H9 (cell line): ENCODE results near the gene TMEM91. TPM values are rescaled to one million over a fixed set of nuclear protein-coding genes. Genes with fewer than 3 reads are reported as not detected.

ENCODE experiments used
- DNase-seq: peaks from one replicate; pipeline ENCODE4 v3.0.0-alpha.2; 2017
- H2AFZ ChIP-seq: one replicate; pipeline ENCODE4 v1.6.1; 2013; ENCODE audit warnings: mild to moderate bottlenecking, low read length, control low read depth, moderate library complexity
- H2AK5ac ChIP-seq: 2 replicates; pipeline ENCODE4 v1.6.1; 2013; ENCODE audit warnings: low read length, control low read depth, mixed read lengths; ENCODE audit not compliant: insufficient read length
- H2BK120ac ChIP-seq: one replicate; pipeline ENCODE4 v1.6.1; 2013; ENCODE audit warnings: low read depth, mild to moderate bottlenecking, low read length, control low read depth, inconsistent platforms; ENCODE audit not compliant: poor library complexity, severe bottlenecking
- H2BK12ac ChIP-seq: 2 replicates; pipeline ENCODE4 v1.6.1; 2013; ENCODE audit warnings: low read length, control low read depth, mixed read lengths, low read depth; ENCODE audit not compliant: insufficient read length
- H2BK15ac ChIP-seq: 2 replicates; pipeline ENCODE4 v1.6.1; 2013; ENCODE audit warnings: low read depth, low read length, control low read depth
- H2BK20ac ChIP-seq: one replicate; pipeline ENCODE4 v1.6.1; 2013; ENCODE audit warnings: low read depth, mild to moderate bottlenecking, low read length, control low read depth, inconsistent platforms; ENCODE audit not compliant: poor library complexity, severe bottlenecking
- H2BK5ac ChIP-seq: 2 replicates; pipeline ENCODE4 v1.6.1; 2013; ENCODE audit warnings: low read length, control low read depth, mixed read lengths; ENCODE audit not compliant: insufficient read length
- H3K14ac ChIP-seq: 2 replicates; pipeline ENCODE4 v1.6.1; 2013; ENCODE audit warnings: low read length, control low read depth; ENCODE audit not compliant: insufficient read depth
- H3K18ac ChIP-seq: 2 replicates; pipeline ENCODE4 v1.6.1; 2013; ENCODE audit warnings: low read depth, mild to moderate bottlenecking, mixed read lengths, low read length, control low read depth; ENCODE audit not compliant: insufficient read length
- H3K23ac ChIP-seq: 2 replicates; pipeline ENCODE4 v1.6.1; 2013; ENCODE audit warnings: low read length, control low read depth, mixed read lengths, low read depth; ENCODE audit not compliant: insufficient read length
- H3K23me2 ChIP-seq: 2 replicates; pipeline ENCODE4 v1.6.1; 2013; ENCODE audit warnings: low read depth, mild to moderate bottlenecking, mixed read lengths, low read length, control low read depth; ENCODE audit not compliant: insufficient read length, poor library complexity, severe bottlenecking
- H3K27ac ChIP-seq: 2 replicates; pipeline ENCODE4 v1.5.1; 2013; ENCODE audit warnings: low read length, control low read depth, mixed read lengths, low read depth; ENCODE audit not compliant: insufficient read length
- H3K27me3 ChIP-seq: 2 replicates; pipeline ENCODE4 v1.6.1; 2013; ENCODE audit warnings: low read length, control low read depth, inconsistent platforms; ENCODE audit not compliant: insufficient read depth
- H3K4ac ChIP-seq: 2 replicates; pipeline ENCODE4 v1.6.1; 2013; ENCODE audit warnings: low read depth, mild to moderate bottlenecking, control low read depth, inconsistent platforms, low read length, moderate library complexity
- H3K4me1 ChIP-seq: 2 replicates; pipeline ENCODE4 v1.6.1; 2013; ENCODE audit warnings: low read length, control low read depth, inconsistent platforms; ENCODE audit not compliant: insufficient read depth
- H3K4me2 ChIP-seq: 2 replicates; pipeline ENCODE4 v1.6.1; 2013; ENCODE audit warnings: low read length, control low read depth, mixed read lengths; ENCODE audit not compliant: insufficient read length, insufficient read depth
- H3K56ac ChIP-seq: 2 replicates; pipeline ENCODE4 v1.6.1; 2013; ENCODE audit warnings: low read depth, mild to moderate bottlenecking, mixed read lengths, low read length, control low read depth; ENCODE audit not compliant: insufficient read length
- H3K79me1 ChIP-seq: 2 replicates; pipeline ENCODE4 v1.6.1; 2013; ENCODE audit warnings: low read depth, mild to moderate bottlenecking, moderate library complexity, low read length, control low read depth, inconsistent platforms; ENCODE audit not compliant: insufficient read depth, poor library complexity, severe bottlenecking
- H3K79me2 ChIP-seq: 2 replicates; pipeline ENCODE4 v1.6.1; 2013; ENCODE audit warnings: low read length, control low read depth, inconsistent platforms; ENCODE audit not compliant: insufficient read depth
- H3K9ac ChIP-seq: 2 replicates; pipeline ENCODE4 v1.6.1; 2013; ENCODE audit warnings: low read length, control low read depth, mixed read lengths; ENCODE audit not compliant: insufficient read length; ENCODE audit errors: extremely low read depth
- H3K9me3 ChIP-seq: one replicate; pipeline ENCODE4 v1.6.1; 2013; ENCODE audit warnings: low read depth, low read length, inconsistent platforms; ENCODE audit not compliant: control insufficient read depth
- H3T11ph ChIP-seq: one replicate; pipeline ENCODE4 v1.6.1; 2013; ENCODE audit warnings: mild to moderate bottlenecking, low read length, control low read depth, inconsistent platforms
- H4K20me1 ChIP-seq: one replicate; pipeline ENCODE4 v1.6.1; 2013; ENCODE audit not compliant: control insufficient read depth, insufficient read length, insufficient read depth
- H4K5ac ChIP-seq: 2 replicates; pipeline ENCODE4 v1.6.1; 2013; ENCODE audit warnings: low read depth, mild to moderate bottlenecking, mixed read lengths, low read length, control low read depth; ENCODE audit not compliant: insufficient read length
- H4K8ac ChIP-seq: replicated peaks from 2 replicates; pipeline ENCODE4 v1.6.1; 2013; ENCODE audit warnings: low read length, control low read depth, mixed read lengths, low read depth; ENCODE audit not compliant: insufficient read length
- H4K91ac ChIP-seq: 2 replicates; pipeline ENCODE4 v1.6.1; 2013; ENCODE audit warnings: low read depth, mild to moderate bottlenecking, moderate library complexity, mixed read lengths, low read length, control low read depth; ENCODE audit not compliant: insufficient read length
- H3K27ac Mint-ChIP-seq, 3 experiments: 2 replicates in 2 of 3; 3 replicates in 1 of 3; pipeline ENCODE4 v1.8.0; 2020 to 2021; ENCODE audit warnings: mixed read lengths in 3 of 3, mild to moderate bottlenecking in 1 of 3, moderate library complexity in 1 of 3
- H3K27me3 Mint-ChIP-seq: 2 replicates; pipeline ENCODE4 v1.8.0; 2021; ENCODE audit warnings: low read depth, mild to moderate bottlenecking, moderate library complexity, mixed read lengths
- H3K36me3 Mint-ChIP-seq, 3 experiments: 2 replicates in 2 of 3; 3 replicates in 1 of 3; pipeline ENCODE4 v1.8.0; 2020 to 2021; ENCODE audit warnings: low read depth in 3 of 3, mixed read lengths in 3 of 3; ENCODE audit not compliant: insufficient read depth in 1 of 3
- H3K4me1 Mint-ChIP-seq, 2 experiments: 2 replicates each; pipeline ENCODE4 v1.8.0; 2020; ENCODE audit warnings: mixed read lengths in 2 of 2
- H3K4me3 Mint-ChIP-seq, 2 experiments: 2 replicates in 1 of 2; 3 replicates in 1 of 2; pipeline ENCODE4 v1.8.0; 2020 to 2021; ENCODE audit warnings: mild to moderate bottlenecking in 2 of 2, mixed read lengths in 2 of 2, moderate library complexity in 1 of 2
- H3K9me3 Mint-ChIP-seq, 2 experiments: 2 replicates in 1 of 2; 3 replicates in 1 of 2; pipeline ENCODE4 v1.8.0; 2020; ENCODE audit warnings: mild to moderate bottlenecking in 2 of 2, mixed read lengths in 2 of 2, moderate library complexity in 1 of 2
- WGBS: extraction: QIAGEN DNeasy Blood & Tissue Kit; methylation state at CpG from one replicate; pipeline ENCODE4 v1.1.7; 2013; ENCODE audit warnings: missing lambda C conversion rate, low lambda C conversion rate, mixed read lengths; ENCODE audit not compliant: insufficient read length; ENCODE audit errors: extremely low coverage; 5-methylcytosine and 5-hydroxymethylcytosine counted together
- total RNA-seq: library from RNA; stranded (reverse); gene quantifications from 2 replicates; pipeline ENCODE4 v1.2.1, GENCODE V29; 2021
- TF ChIP-seq, protein P1 (sequence below): fragments of 200-600 bp; sonication (generic); conservative IDR thresholded peaks from 3 replicates; pipeline ENCODE4 v1.8.0; 2021; ENCODE audit warnings: antibody characterized with exemption, mild to moderate bottlenecking

TMEM91 gene
- total RNA-seq, 1 experiment from 2014 or later: 5.7 TPM

DNA sequence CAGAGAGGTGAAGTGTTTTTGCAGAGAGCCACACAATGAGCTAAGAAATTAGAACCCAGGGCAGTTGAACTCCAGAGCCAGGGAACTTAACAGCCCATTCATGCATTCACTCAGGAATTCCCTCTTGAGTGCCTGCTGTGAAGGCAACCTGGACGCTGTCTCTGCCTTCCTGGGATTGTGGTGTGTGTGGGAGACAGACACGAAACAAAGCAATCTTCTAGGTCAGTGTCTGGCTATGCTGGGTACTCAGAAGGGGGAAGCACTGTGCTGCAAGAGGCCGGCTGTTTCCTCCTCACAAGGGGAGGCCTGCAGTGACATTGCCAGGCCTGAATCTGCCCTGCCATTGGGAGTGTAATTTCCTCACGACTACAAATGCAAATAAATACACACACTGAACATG lies 30.9 kb downstream of the TMEM91 start:
- no peak overlapping the region for H2BK20ac ChIP-seq
- no peaks in the 10 kb centered on the region; the same call in 1 of the 2 replicates for H3K4me1 ChIP-seq
- no peaks in the 10 kb centered on the region for H3K27me3 ChIP-seq
- no peak overlapping the region for H3K23ac ChIP-seq
- TF ChIP-seq, protein P1, sequence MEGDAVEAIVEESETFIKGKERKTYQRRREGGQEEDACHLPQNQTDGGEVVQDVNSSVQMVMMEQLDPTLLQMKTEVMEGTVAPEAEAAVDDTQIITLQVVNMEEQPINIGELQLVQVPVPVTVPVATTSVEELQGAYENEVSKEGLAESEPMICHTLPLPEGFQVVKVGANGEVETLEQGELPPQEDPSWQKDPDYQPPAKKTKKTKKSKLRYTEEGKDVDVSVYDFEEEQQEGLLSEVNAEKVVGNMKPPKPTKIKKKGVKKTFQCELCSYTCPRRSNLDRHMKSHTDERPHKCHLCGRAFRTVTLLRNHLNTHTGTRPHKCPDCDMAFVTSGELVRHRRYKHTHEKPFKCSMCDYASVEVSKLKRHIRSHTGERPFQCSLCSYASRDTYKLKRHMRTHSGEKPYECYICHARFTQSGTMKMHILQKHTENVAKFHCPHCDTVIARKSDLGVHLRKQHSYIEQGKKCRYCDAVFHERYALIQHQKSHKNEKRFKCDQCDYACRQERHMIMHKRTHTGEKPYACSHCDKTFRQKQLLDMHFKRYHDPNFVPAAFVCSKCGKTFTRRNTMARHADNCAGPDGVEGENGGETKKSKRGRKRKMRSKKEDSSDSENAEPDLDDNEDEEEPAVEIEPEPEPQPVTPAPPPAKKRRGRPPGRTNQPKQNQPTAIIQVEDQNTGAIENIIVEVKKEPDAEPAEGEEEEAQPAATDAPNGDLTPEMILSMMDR: no peak
- H4K20me1 ChIP-seq: peaks cover 3% of the 10 kb centered on the region
- no peak overlapping the region for H3K18ac ChIP-seq
- no peak overlapping the region for H2BK120ac ChIP-seq
- no peak overlapping the region for H4K5ac ChIP-seq
- no peak overlapping the region for H2BK12ac ChIP-seq
- no peak overlapping the region for H3K4ac ChIP-seq
- H3K79me2 ChIP-seq: no peaks in the 10 kb centered on the region
- Mint-ChIP-seq H3K27me3 (no peaks in the 10 kb centered on the region), H3K4me1 (peaks cover 7 to 18% of the 10 kb centered on the region in 2 experiments), H3K4me3 (no peak overlapping the region; a peak in 1 of 5 replicates), H3K9me3 (no peaks in the 10 kb centered on the region), H3K27ac (peak overlapping the region; percentile 38 to 95 (median 62)), H3K36me3 (peaks cover 0 to 4% (median 4%) of the 10 kb centered on the region in 3 experiments; a peak in 2 of 7 replicates)
- no peak overlapping the region for H2AFZ ChIP-seq
- H3K23me2 ChIP-seq: no peaks in the 10 kb centered on the region
- no peak overlapping the region for H4K8ac ChIP-seq
- H3K14ac ChIP-seq: no peak overlapping the region
- no peaks in the 10 kb centered on the region for H3K79me1 ChIP-seq
- H2BK15ac ChIP-seq: no peak overlapping the region
- WGBS: no CpG with 5 or more reads among the region's 4 CpGs
- no peak overlapping the region for H3K56ac ChIP-seq
- H4K91ac ChIP-seq: no peak overlapping the region
- H2BK5ac ChIP-seq: no peak overlapping the region
- peak; percentile 67 for DNase-seq
- peak overlapping the region; percentile 24 for H3K27ac ChIP-seq
- no peak overlapping the region for H3K9ac ChIP-seq
- H3K4me2 ChIP-seq: no peak overlapping the region
- H2AK5ac ChIP-seq: no peak overlapping the region
- no peak overlapping the region for H3T11ph ChIP-seq
- no peaks in the 10 kb centered on the region for H3K9me3 ChIP-seq
